22Rv1 (cell line): ENCODE results near the gene HK1.
"Not testable (repeated sequence)": the region's sequence is repeated elsewhere in the genome, so short reads cannot be mapped to it uniquely, and the experiment has no call there.

ENCODE experiments used
- H3K27ac ChIP-seq: fragments of 450-650 bp; 2 replicates; pipeline ENCODE4 v1.5.1; 2017
- CTCF ChIP-seq: fragments of 450-650 bp; IDR thresholded peaks from 2 replicates; pipeline ENCODE4 v1.5.1; 2017; ENCODE audit warnings: mild to moderate bottlenecking
- ZFX ChIP-seq: fragments of 450-650 bp; IDR thresholded peaks from 2 replicates; pipeline ENCODE4 v1.6.1; 2017; ENCODE audit warnings: antibody characterized with exemption, borderline replicate concordance

Gene HK1

GRCh38 chr10:69318106-69318866 is 40.0 kb downstream of the HK1 start:
- TF ChIP-seq CTCF = no peak
- TF ChIP-seq ZFX = no peak
- peak overlapping the region; percentile 95 for H3K27ac ChIP-seq

- TF ChIP-seq ZFX = no peak
- no peak for TF ChIP-seq CTCF
- peak overlapping the region; percentile 95 for H3K27ac ChIP-seq
Measured at GRCh38 chr10:69318867-69319727, 40.8 kb downstream of the HK1 start.

GRCh38 chr10:69319841-69320316 is 41.6 kb downstream of the HK1 start:
- peak overlapping the region; percentile 95 for H3K27ac ChIP-seq
- TF ChIP-seq ZFX (no peak), CTCF (no peak)

GRCh38 chr10:69320521-69320920 is 42.2 kb downstream of the HK1 start:
- peak overlapping the region; percentile 95 for H3K27ac ChIP-seq
- TF ChIP-seq ZFX = no peak
- no peak for TF ChIP-seq CTCF

- peak overlapping the region; percentile 1; the same call in 1 of the 2 replicates for H3K27ac ChIP-seq
- TF ChIP-seq CTCF = no peak
- TF ChIP-seq ZFX = no peak
Measured at GRCh38 chr10:69321039-69321715, 42.9 kb downstream of the HK1 start.

- peak overlapping the region; percentile 1; the same call in 1 of the 2 replicates for H3K27ac ChIP-seq
- TF ChIP-seq ZFX (no peak), CTCF (no peak)
Measured at GRCh38 chr10:69321865-69322264, 43.6 kb downstream of the HK1 start.

GRCh38 chr10:69322346-69322745 is 44.0 kb downstream of the HK1 start:
- H3K27ac ChIP-seq = not testable (repeated sequence)
